ENCODE data around the gene PCLO. TPM values are rescaled to one million over a fixed set of nuclear protein-coding genes. Genes with fewer than 3 reads are reported as not detected.
"Not testable (repeated sequence)": the region's sequence is repeated elsewhere in the genome, so short reads cannot be mapped to it uniquely, and the experiment has no call there.

The PCLO gene
- total RNA-seq, 2 experiments from 2014 or later, result 0.02 TPM; not detected in 1

- no peak for DNase-seq
- CTCF ChIA-PET, result no interaction called here
- Mint-ChIP-seq H3K27me3 (no peaks in the 10 kb centered on the region), H3K27ac (no peak overlapping the region), H3K36me3 (no peaks in the 10 kb centered on the region), H3K4me1 (ENCODE audit: low read depth) (no peaks in the 10 kb centered on the region), H3K9me3 (peaks cover 11% of the 10 kb centered on the region), H3K4me3 (no peak overlapping the region)
- intact Hi-C loops (cut with micrococcal nuclease), result no loop called here
- POLR2A ChIA-PET, result no interaction called here
Measured at GRCh38 chr7:82925331-82925730, 237.4 kb downstream of the PCLO start.

GRCh38 chr7:82906502-82906901, 256.2 kb downstream of the PCLO start:
- no peak overlapping the region for H3K4me3 Mint-ChIP-seq
- H3K27ac Mint-ChIP-seq, result no peak overlapping the region
- no peaks in the 10 kb centered on the region for H3K9me3 Mint-ChIP-seq
- POLR2A ChIA-PET, result no interaction called here
- CTCF ChIA-PET, result no interaction called here
- intact Hi-C loops (cut with micrococcal nuclease), result no loop called here
- DNase-seq, result no peak
- no peaks in the 10 kb centered on the region for H3K36me3 Mint-ChIP-seq
- H3K27me3 Mint-ChIP-seq, result no peaks in the 10 kb centered on the region
- no peaks in the 10 kb centered on the region for H3K4me1 Mint-ChIP-seq (ENCODE audit: low read depth)

GRCh38 chr7:82904871-82905270, 257.8 kb downstream of the PCLO start:
- H3K27ac Mint-ChIP-seq, result no peak overlapping the region
- DNase-seq, result no peak
- no peak overlapping the region for H3K4me3 Mint-ChIP-seq
- POLR2A ChIA-PET, result no interaction called here
- no peaks in the 10 kb centered on the region for H3K9me3 Mint-ChIP-seq
- intact Hi-C loops (cut with micrococcal nuclease), result no loop called here
- H3K4me1 Mint-ChIP-seq (ENCODE audit: low read depth), result no peaks in the 10 kb centered on the region
- H3K36me3 Mint-ChIP-seq, result no peaks in the 10 kb centered on the region
- CTCF ChIA-PET, result no interaction called here
- no peaks in the 10 kb centered on the region for H3K27me3 Mint-ChIP-seq

- H3K4me3 Mint-ChIP-seq; intact Hi-C loops (cut with micrococcal nuclease); H3K4me1 Mint-ChIP-seq (ENCODE audit: low read depth); H3K27ac Mint-ChIP-seq; POLR2A ChIA-PET; CTCF ChIA-PET; H3K9me3 Mint-ChIP-seq; H3K27me3 Mint-ChIP-seq; DNase-seq; H3K36me3 Mint-ChIP-seq: not testable (repeated sequence)
Measured at GRCh38 chr7:82901098-82901497, 261.6 kb downstream of the PCLO start.

- H3K27ac Mint-ChIP-seq, result no peak overlapping the region
- no peak overlapping the region for H3K4me3 Mint-ChIP-seq
- H3K9me3 Mint-ChIP-seq, result peaks cover 3% of the 10 kb centered on the region
- CTCF ChIA-PET, result no interaction called here
- no peak for DNase-seq
- intact Hi-C loops (cut with micrococcal nuclease), result no loop called here
- POLR2A ChIA-PET, result no interaction called here
- H3K36me3 Mint-ChIP-seq, result no peaks in the 10 kb centered on the region
- no peaks in the 10 kb centered on the region for H3K27me3 Mint-ChIP-seq
- no peaks in the 10 kb centered on the region for H3K4me1 Mint-ChIP-seq (ENCODE audit: low read depth)
Measured at GRCh38 chr7:82897500-82897899, 265.2 kb downstream of the PCLO start.

GRCh38 chr7:82894341-82894740, 268.3 kb downstream of the PCLO start:
- H3K9me3 Mint-ChIP-seq; H3K27me3 Mint-ChIP-seq; H3K4me3 Mint-ChIP-seq; H3K27ac Mint-ChIP-seq; H3K4me1 Mint-ChIP-seq (ENCODE audit: low read depth); POLR2A ChIA-PET; H3K36me3 Mint-ChIP-seq; DNase-seq; intact Hi-C loops (cut with micrococcal nuclease): not testable (repeated sequence)
- CTCF ChIA-PET, result interaction anchor here (0.5 kb wide), 1 partner anchor 510 kb away, joined by 4 read pairs; no protein-coding TSS in a partner anchor

GRCh38 chr7:82886324-82886723, 276.4 kb downstream of the PCLO start:
- no peaks in the 10 kb centered on the region for H3K4me1 Mint-ChIP-seq (ENCODE audit: low read depth)
- POLR2A ChIA-PET, result no interaction called here
- no peak for DNase-seq
- H3K27me3 Mint-ChIP-seq, result no peaks in the 10 kb centered on the region
- no peaks in the 10 kb centered on the region for H3K9me3 Mint-ChIP-seq
- no peak overlapping the region for H3K4me3 Mint-ChIP-seq
- CTCF ChIA-PET, result no interaction called here
- H3K27ac Mint-ChIP-seq, result no peak overlapping the region
- no peaks in the 10 kb centered on the region for H3K36me3 Mint-ChIP-seq
- intact Hi-C loops (cut with micrococcal nuclease), result no loop called here

- POLR2A ChIA-PET, result no interaction called here
- Mint-ChIP-seq H3K27ac (no peak overlapping the region), H3K4me3 (no peak overlapping the region), H3K4me1 (ENCODE audit: low read depth) (no peaks in the 10 kb centered on the region), H3K9me3 (peaks cover 7% of the 10 kb centered on the region), H3K36me3 (no peaks in the 10 kb centered on the region), H3K27me3 (no peaks in the 10 kb centered on the region)
- intact Hi-C loops (cut with micrococcal nuclease), result no loop called here
- DNase-seq, result no peak
- CTCF ChIA-PET, result no interaction called here
Measured at GRCh38 chr7:82865856-82866255, 296.8 kb downstream of the PCLO start.

GRCh38 chr7:82859106-82859850, 303.4 kb downstream of the PCLO start:
- ChIA-PET CTCF (no interaction called here), POLR2A (no interaction called here)
- no peak for DNase-seq
- Mint-ChIP-seq H3K27me3 (no peaks in the 10 kb centered on the region), H3K36me3 (no peaks in the 10 kb centered on the region), H3K4me1 (ENCODE audit: low read depth) (no peaks in the 10 kb centered on the region), H3K4me3 (no peak overlapping the region), H3K9me3 (peaks cover 11% of the 10 kb centered on the region), H3K27ac (no peak overlapping the region)
- intact Hi-C loops (cut with micrococcal nuclease), result no loop called here

GRCh38 chr7:82851121-82851520, 311.6 kb downstream of the PCLO start:
- no peak overlapping the region for H3K27ac Mint-ChIP-seq
- no peak for DNase-seq
- intact Hi-C loops (cut with micrococcal nuclease), result no loop called here
- no peaks in the 10 kb centered on the region for H3K36me3 Mint-ChIP-seq
- H3K4me3 Mint-ChIP-seq, result no peak overlapping the region
- H3K27me3 Mint-ChIP-seq, result no peaks in the 10 kb centered on the region
- ChIA-PET POLR2A (no interaction called here), CTCF (no interaction called here)
- no peaks in the 10 kb centered on the region for H3K4me1 Mint-ChIP-seq (ENCODE audit: low read depth)
- H3K9me3 Mint-ChIP-seq, result peaks cover 2% of the 10 kb centered on the region

GRCh38 chr7:82841828-82842227, 320.9 kb downstream of the PCLO start:
- intact Hi-C loops (cut with micrococcal nuclease), result no loop called here
- Mint-ChIP-seq H3K27me3 (no peaks in the 10 kb centered on the region), H3K27ac (no peak overlapping the region), H3K4me3 (no peak overlapping the region), H3K4me1 (ENCODE audit: low read depth) (no peaks in the 10 kb centered on the region), H3K9me3 (peaks cover 4% of the 10 kb centered on the region), H3K36me3 (no peaks in the 10 kb centered on the region)
- ChIA-PET CTCF (no interaction called here), POLR2A (no interaction called here)
- no peak for DNase-seq

- H3K27ac Mint-ChIP-seq, result no peak overlapping the region
- intact Hi-C loops (cut with micrococcal nuclease), result no loop called here
- POLR2A ChIA-PET, result no interaction called here
- H3K4me1 Mint-ChIP-seq (ENCODE audit: low read depth), result no peaks in the 10 kb centered on the region
- CTCF ChIA-PET, result no interaction called here
- no peaks in the 10 kb centered on the region for H3K27me3 Mint-ChIP-seq
- peaks cover 4% of the 10 kb centered on the region for H3K9me3 Mint-ChIP-seq
- no peaks in the 10 kb centered on the region for H3K36me3 Mint-ChIP-seq
- no peak for DNase-seq
- H3K4me3 Mint-ChIP-seq, result no peak overlapping the region
Measured at GRCh38 chr7:82840061-82840460, 322.6 kb downstream of the PCLO start.

- Mint-ChIP-seq H3K4me1 (ENCODE audit: low read depth) (no peaks in the 10 kb centered on the region), H3K4me3 (no peak overlapping the region)
- intact Hi-C loops (cut with micrococcal nuclease), result no loop called here
Measured at GRCh38 chr7:82839555-82839954, 323.1 kb downstream of the PCLO start.

More at GRCh38 chr7:82839555-82839954, 323.1 kb downstream of the PCLO start:
- Mint-ChIP-seq H3K27ac (no peak overlapping the region), H3K27me3 (no peaks in the 10 kb centered on the region), H3K36me3 (no peaks in the 10 kb centered on the region), H3K9me3 (peaks cover 5% of the 10 kb centered on the region)
- ChIA-PET POLR2A (no interaction called here), CTCF (no interaction called here)
- DNase-seq, result no peak
